PC-9 (cell line): ENCODE results near the gene RBM5. TPM values are rescaled to one million over a fixed set of nuclear protein-coding genes. Genes with fewer than 3 reads are reported as not detected.
"Not testable (repeated sequence)": the region's sequence is repeated elsewhere in the genome, so short reads cannot be mapped to it uniquely, and the experiment has no call there.

Source experiments
- BruUV-seq: library from RNA; stranded (reverse); fragments of 400-500 nt; replicated peaks from 2 replicates; lab custom pipeline; 2021; lab: Mats Ljungman, UMichigan
- CTCF ChIA-PET: fragments of 300-600 bp; sonication (Branson Sonifier 250); formaldehyde crosslinking; loops from one replicate; lab custom pipeline; 2022; ENCODE audit warnings: antibody characterized with exemption; lab: Charles Lee
- POLR2A ChIA-PET: fragments of 300-600 bp; sonication (Branson Sonifier 250); formaldehyde crosslinking; loops from one replicate; lab custom pipeline; 2022; ENCODE audit warnings: antibody characterized with exemption; ENCODE audit not compliant: unreplicated experiment; lab: Charles Lee
- DNase-seq, 2 experiments: peaks; one replicate each; pipeline versions ENCODE4 v3.0.0 to v3.0.0-alpha.2; 2015 to 2022; ENCODE audit warnings: mixed read lengths in 1 of 2
- H2AFZ ChIP-seq: fragments of 200-600 bp; sonication (generic); 2 replicates; pipeline ENCODE4 v1.8.1; 2017; ENCODE audit warnings: antibody characterized with exemption
- H3F3A ChIP-seq: fragments of 200-600 bp; sonication (generic); 2 replicates; pipeline ENCODE4 v1.8.1; 2017; ENCODE audit warnings: antibody characterized with exemption, mild to moderate bottlenecking, low read depth; ENCODE audit not compliant: insufficient read depth
- H3K27ac ChIP-seq: fragments of 200-600 bp; sonication (generic); 2 replicates; pipeline ENCODE4 v1.6.1; 2016; ENCODE audit warnings: mixed run types
- H3K27me3 ChIP-seq: fragments of 200-600 bp; sonication (generic); 2 replicates; pipeline ENCODE4 v1.6.1; 2016; ENCODE audit warnings: low read depth, mixed run types; ENCODE audit not compliant: insufficient read depth
- H3K36me3 ChIP-seq: fragments of 200-600 bp; sonication (generic); 2 replicates; pipeline ENCODE4 v1.6.1; 2016; ENCODE audit warnings: low read depth, mixed run types
- H3K4me1 ChIP-seq: fragments of 200-600 bp; sonication (generic); replicated peaks from 2 replicates; pipeline ENCODE4 v1.6.1; 2016; ENCODE audit warnings: mixed run types; ENCODE audit not compliant: insufficient read depth
- H3K4me2 ChIP-seq: fragments of 200-600 bp; sonication (generic); 2 replicates; pipeline ENCODE4 v1.6.1; 2017; ENCODE audit warnings: mixed run types
- H3K4me3 ChIP-seq: fragments of 200-600 bp; sonication (generic); 2 replicates; pipeline ENCODE4 v1.6.1; 2016; ENCODE audit warnings: mixed run types
- H3K79me2 ChIP-seq: fragments of 200-600 bp; sonication (generic); 2 replicates; pipeline ENCODE4 v1.6.1; 2017; ENCODE audit warnings: low read depth, mixed run types
- H3K9me2 ChIP-seq: fragments of 200-600 bp; sonication (generic); 2 replicates; pipeline ENCODE4 v1.8.1; 2017; ENCODE audit warnings: mild to moderate bottlenecking; ENCODE audit not compliant: insufficient read depth
- H3K9me3 ChIP-seq: fragments of 200-600 bp; sonication (generic); 2 replicates; pipeline ENCODE4 v1.8.1; 2016; ENCODE audit warnings: low read depth; ENCODE audit not compliant: insufficient read depth
- H4K20me1 ChIP-seq: fragments of 200-600 bp; sonication (generic); 2 replicates; pipeline ENCODE4 v1.8.1; 2017; ENCODE audit not compliant: insufficient read depth
- CTCF ChIP-seq: fragments of 200-600 bp; sonication (generic); conservative IDR thresholded peaks from 2 replicates; pipeline ENCODE4 v1.6.1; 2017; ENCODE audit warnings: mixed run types, antibody characterized with exemption, mild to moderate bottlenecking, moderate library complexity
- EZH2 ChIP-seq: fragments of 200-600 bp; sonication (generic); IDR thresholded peaks from 2 replicates; pipeline ENCODE4 v1.8.0; 2017; ENCODE audit warnings: antibody characterized with exemption, low read depth
- intact Hi-C: fragments of 100-400 bp; cut with micrococcal nuclease; formaldehyde crosslinking; loops from one replicate; pipeline ENCODE4 v1.10.0; 2022; ENCODE audit not compliant: unreplicated experiment
- total RNA-seq: library from RNA; stranded (reverse); gene quantifications from 2 replicates; pipeline ENCODE4 v1.2.3, GENCODE V29; 2021

RBM5 gene
- total RNA-seq, 1 experiment from 2014 or later, result 87.7 TPM

- Histone ChIP-seq H3F3A (0 out of 2 replicates have a peak, but pooled peaks cover 3% of the 10 kb centered on the region), H3K4me2 (no peak overlapping the region), H3K9me3 (no peaks in the 10 kb centered on the region), H3K4me3 (no peak overlapping the region), H3K4me1 (no peaks in the 10 kb centered on the region), H3K79me2 (no peaks in the 10 kb centered on the region), H3K27me3 (no peaks in the 10 kb centered on the region), H3K27ac (no peak overlapping the region), H3K36me3 (no peaks in the 10 kb centered on the region), H4K20me1 (no peaks in the 10 kb centered on the region), H2AFZ (no peak overlapping the region), H3K9me2 (no peaks in the 10 kb centered on the region)
- ChIA-PET POLR2A (no interaction called here), CTCF (no interaction called here)
- no peak for TF ChIP-seq EZH2
- TF ChIP-seq CTCF, result no peak
- intact Hi-C loops, result no loop called here
- BruUV-seq, result no TSS peak
- DNase-seq, result no peak
Measured at GRCh38 chr3:50078091-50078490, 10.6 kb upstream of the RBM5 start.

- Histone ChIP-seq H3K4me3 (no peak overlapping the region), H3K27ac (no peak overlapping the region), H3K9me3 (no peaks in the 10 kb centered on the region), H3F3A (0 out of 2 replicates have a peak, but pooled peaks cover 3% of the 10 kb centered on the region), H3K36me3 (no peaks in the 10 kb centered on the region), H3K27me3 (no peaks in the 10 kb centered on the region), H4K20me1 (no peaks in the 10 kb centered on the region), H2AFZ (no peak overlapping the region), H3K9me2 (no peaks in the 10 kb centered on the region), H3K4me1 (no peaks in the 10 kb centered on the region), H3K79me2 (no peaks in the 10 kb centered on the region), H3K4me2 (no peak overlapping the region)
- TF ChIP-seq CTCF (no peak), EZH2 (no peak)
- CTCF ChIA-PET, result no interaction called here
- no TSS peak for BruUV-seq
- DNase-seq, result no peak
- intact Hi-C loops, result no loop called here
- POLR2A ChIA-PET, result no interaction called here
Measured at GRCh38 chr3:50078622-50079021, 10.1 kb upstream of the RBM5 start.

GRCh38 chr3:50084951-50085350 is 3.8 kb upstream of the RBM5 start:
- H3K27me3 ChIP-seq, H3F3A ChIP-seq, BruUV-seq, H2AFZ ChIP-seq, H4K20me1 ChIP-seq, CTCF ChIA-PET, POLR2A ChIA-PET, H3K36me3 ChIP-seq, H3K4me1 ChIP-seq, intact Hi-C loops, DNase-seq, H3K27ac ChIP-seq, H3K9me3 ChIP-seq, H3K9me2 ChIP-seq, H3K4me2 ChIP-seq, H3K4me3 ChIP-seq: not testable (repeated sequence)
- H3K79me2 ChIP-seq, result peaks cover 12% of the 10 kb centered on the region

- CTCF ChIA-PET, result interaction anchor here (0.6 kb wide), 1 partner anchor 8 kb away, joined by 3 read pairs; no protein-coding TSS in a partner anchor
- Histone ChIP-seq H3K4me3 (peak overlapping the region; percentile 93), H4K20me1 (peaks cover 8% of the 10 kb centered on the region; the same call in 1 of the 2 replicates), H3K9me2 (no peaks in the 10 kb centered on the region), H3K27me3 (no peaks in the 10 kb centered on the region), H3K4me1 (peaks cover 7% of the 10 kb centered on the region), H2AFZ (peak overlapping the region; percentile 99), H3K79me2 (peaks cover 38% of the 10 kb centered on the region), H3K4me2 (peak overlapping the region; percentile 94), H3K9me3 (no peaks in the 10 kb centered on the region), H3K27ac (no peak overlapping the region), H3F3A (peaks cover 6% of the 10 kb centered on the region; the same call in 1 of the 2 replicates), H3K36me3 (peaks cover 20% of the 10 kb centered on the region)
- POLR2A ChIA-PET, result interaction anchor here (0.7 kb wide), 1 partner anchor 191 kb away, joined by 9 read pairs; no protein-coding TSS in a partner anchor
- no TSS peak for BruUV-seq
- TF ChIP-seq EZH2 (no peak), CTCF (no peak)
- DNase-seq, result no peak
- intact Hi-C loops, result no loop called here
Measured at GRCh38 chr3:50089609-50089945, 858 bp downstream of the RBM5 start.
